Kidney epithelial cell (primary cell): Measurements from ENCODE around the gene MYRIP. TPM values are rescaled to one million over a fixed set of nuclear protein-coding genes. Genes with fewer than 3 reads are reported as not detected.

Experiments
- DNase-seq: peaks from one replicate; pipeline ENCODE4 v3.0.0-alpha.2; 2010; ENCODE audit warnings: low read depth
- H3K27me3 ChIP-seq: 2 replicates; pipeline ENCODE4 v1.6.0; 2011; ENCODE audit warnings: low read length; ENCODE audit not compliant: control insufficient read depth, insufficient read depth
- H3K36me3 ChIP-seq: 2 replicates; pipeline ENCODE4 v1.5.1; 2011; ENCODE audit warnings: low read length; ENCODE audit not compliant: control insufficient read depth, insufficient read depth
- H3K4me3 ChIP-seq: 2 replicates; pipeline ENCODE4 v1.5.1; 2011; ENCODE audit warnings: low read depth, mild to moderate bottlenecking, control low read depth, low read length
- CTCF ChIP-seq: IDR thresholded peaks from 2 replicates; pipeline ENCODE4 v1.5.1; 2011; ENCODE audit warnings: mild to moderate bottlenecking, moderate library complexity, low read length, control low read depth, inconsistent platforms; ENCODE audit not compliant: insufficient read depth, poor library complexity, severe bottlenecking
- total RNA-seq: library from RNA; depleted of rRNA; stranded (reverse); fragments of >200 nt; gene quantifications from 2 replicates; pipeline ENCODE4 v1.2.3, GENCODE V29; 2015

Gene MYRIP
- total RNA-seq, 1 donor from 2014 or later, result 0.04 TPM

- TF ChIP-seq CTCF, result no peak
These were observed 353.2 kb downstream of the MYRIP start for GRCh38 chr3:40162616-40163015.

GRCh38 chr3:40166997-40167396, 357.6 kb downstream of the MYRIP start:
- Histone ChIP-seq H3K27me3 (no peaks in the 10 kb centered on the region), H3K36me3 (no peaks in the 10 kb centered on the region), H3K4me3 (no peak overlapping the region)
- DNase-seq, result no peak
- TF ChIP-seq CTCF, result no peak

More at GRCh38 chr3:40162616-40163015, 353.2 kb downstream of the MYRIP start:
- no peak for DNase-seq
- Histone ChIP-seq H3K27me3 (no peaks in the 10 kb centered on the region), H3K4me3 (no peak overlapping the region), H3K36me3 (no peaks in the 10 kb centered on the region)

GRCh38 chr3:40167958-40168357, 358.5 kb downstream of the MYRIP start:
- no peak overlapping the region for H3K4me3 ChIP-seq
- no peak for DNase-seq
- no peaks in the 10 kb centered on the region for H3K36me3 ChIP-seq
- no peak for TF ChIP-seq CTCF
- no peaks in the 10 kb centered on the region for H3K27me3 ChIP-seq

- Histone ChIP-seq H3K4me3 (no peak overlapping the region), H3K27me3 (no peaks in the 10 kb centered on the region), H3K36me3 (no peaks in the 10 kb centered on the region)
- TF ChIP-seq CTCF, result no peak
- DNase-seq, result no peak
These were observed 360.6 kb downstream of the MYRIP start for GRCh38 chr3:40169983-40170382.

- no peak for DNase-seq
- H3K27me3 ChIP-seq, result no peaks in the 10 kb centered on the region
- no peak for TF ChIP-seq CTCF
- H3K36me3 ChIP-seq, result no peaks in the 10 kb centered on the region
- H3K4me3 ChIP-seq, result no peak overlapping the region
These were observed 361.0 kb downstream of the MYRIP start for GRCh38 chr3:40170395-40170794.

- H3K4me3 ChIP-seq, result no peak overlapping the region
- no peaks in the 10 kb centered on the region for H3K27me3 ChIP-seq
These were observed 363.2 kb downstream of the MYRIP start for GRCh38 chr3:40172560-40172959.

More at GRCh38 chr3:40172560-40172959, 363.2 kb downstream of the MYRIP start:
- no peak for TF ChIP-seq CTCF
- DNase-seq, result no peak
- H3K36me3 ChIP-seq, result no peaks in the 10 kb centered on the region
